MM.1S (cell line): ENCODE results near the gene APRT.

Source experiments
- DNase-seq: peaks from one replicate; pipeline ENCODE4 v3.0.0-alpha.2; 2015
- H2AFZ ChIP-seq: fragments of 300-600 bp; sonication (generic); 2 replicates; pipeline ENCODE4 v1.6.0; 2016; ENCODE audit warnings: antibody characterized with exemption, low read length
- H3F3A ChIP-seq: fragments of 300-600 bp; sonication (generic); 2 replicates; pipeline ENCODE4 v1.6.1; 2016; ENCODE audit warnings: mild to moderate bottlenecking, antibody characterized with exemption, low read length, moderate library complexity, mixed read lengths; ENCODE audit not compliant: insufficient read depth
- H3K27ac ChIP-seq: fragments of 300-600 bp; sonication (generic); 2 replicates; pipeline ENCODE4 v1.5.1; 2016; ENCODE audit warnings: mild to moderate bottlenecking, low read length
- H3K27me3 ChIP-seq: fragments of 300-600 bp; sonication (generic); replicated peaks from 2 replicates; pipeline ENCODE4 v1.6.0; 2016; ENCODE audit warnings: low read length; ENCODE audit not compliant: insufficient read depth
- H3K36me3 ChIP-seq: fragments of 300-600 bp; sonication (generic); replicated peaks from 2 replicates; pipeline ENCODE4 v1.6.1; 2016; ENCODE audit warnings: mild to moderate bottlenecking, low read length, mixed read lengths; ENCODE audit not compliant: insufficient read depth
- H3K4me1 ChIP-seq: fragments of 300-600 bp; sonication (generic); 2 replicates; pipeline ENCODE4 v1.6.1; 2016; ENCODE audit warnings: low read length, mixed read lengths
- H3K4me2 ChIP-seq: fragments of 300-600 bp; sonication (generic); 2 replicates; pipeline ENCODE4 v1.6.0; 2016; ENCODE audit warnings: low read depth, low read length
- H3K4me3 ChIP-seq: fragments of 300-600 bp; sonication (generic); 2 replicates; pipeline ENCODE4 v1.5.1; 2016; ENCODE audit warnings: low read length, mixed read lengths
- H3K79me2 ChIP-seq: fragments of 300-600 bp; sonication (generic); 2 replicates; pipeline ENCODE4 v1.6.1; 2016; ENCODE audit warnings: mixed run types, low read length, mixed read lengths
- H3K9ac ChIP-seq: fragments of 300-600 bp; sonication (generic); 2 replicates; pipeline ENCODE4 v1.6.1; 2016; ENCODE audit warnings: low read length, mixed read lengths
- H3K9me2 ChIP-seq: fragments of 300-600 bp; sonication (generic); replicated peaks from 2 replicates; pipeline ENCODE4 v1.6.1; 2016; ENCODE audit warnings: mild to moderate bottlenecking, low read length, mixed read lengths; ENCODE audit not compliant: insufficient read depth
- H3K9me3 ChIP-seq: fragments of 300-600 bp; sonication (generic); replicated peaks from 2 replicates; pipeline ENCODE4 v1.6.1; 2016; ENCODE audit warnings: mild to moderate bottlenecking, low read length, mixed read lengths; ENCODE audit not compliant: insufficient read depth
- H4K20me1 ChIP-seq: fragments of 300-600 bp; sonication (generic); 2 replicates; pipeline ENCODE4 v1.6.1; 2016; ENCODE audit warnings: mild to moderate bottlenecking, low read length, moderate library complexity, mixed read lengths; ENCODE audit not compliant: insufficient read depth
- CTCF ChIP-seq: fragments of 300-600 bp; sonication (generic); IDR thresholded peaks from 2 replicates; pipeline ENCODE4 v1.5.1; 2016; ENCODE audit warnings: antibody characterized with exemption, low read length, mixed read lengths
- EZH2 ChIP-seq: fragments of 300-600 bp; sonication (generic); optimal IDR thresholded peaks from 2 replicates; pipeline ENCODE3; 2017; ENCODE audit warnings: low read depth, mild to moderate bottlenecking, antibody characterized with exemption, low read length, mixed read lengths
- EZH2phosphoT487 ChIP-seq: fragments of 300-600 bp; sonication (generic); IDR thresholded peaks from 2 replicates; pipeline ENCODE4 v1.6.1; 2018; ENCODE audit warnings: antibody characterized with exemption, low read length

The APRT gene

DNA sequence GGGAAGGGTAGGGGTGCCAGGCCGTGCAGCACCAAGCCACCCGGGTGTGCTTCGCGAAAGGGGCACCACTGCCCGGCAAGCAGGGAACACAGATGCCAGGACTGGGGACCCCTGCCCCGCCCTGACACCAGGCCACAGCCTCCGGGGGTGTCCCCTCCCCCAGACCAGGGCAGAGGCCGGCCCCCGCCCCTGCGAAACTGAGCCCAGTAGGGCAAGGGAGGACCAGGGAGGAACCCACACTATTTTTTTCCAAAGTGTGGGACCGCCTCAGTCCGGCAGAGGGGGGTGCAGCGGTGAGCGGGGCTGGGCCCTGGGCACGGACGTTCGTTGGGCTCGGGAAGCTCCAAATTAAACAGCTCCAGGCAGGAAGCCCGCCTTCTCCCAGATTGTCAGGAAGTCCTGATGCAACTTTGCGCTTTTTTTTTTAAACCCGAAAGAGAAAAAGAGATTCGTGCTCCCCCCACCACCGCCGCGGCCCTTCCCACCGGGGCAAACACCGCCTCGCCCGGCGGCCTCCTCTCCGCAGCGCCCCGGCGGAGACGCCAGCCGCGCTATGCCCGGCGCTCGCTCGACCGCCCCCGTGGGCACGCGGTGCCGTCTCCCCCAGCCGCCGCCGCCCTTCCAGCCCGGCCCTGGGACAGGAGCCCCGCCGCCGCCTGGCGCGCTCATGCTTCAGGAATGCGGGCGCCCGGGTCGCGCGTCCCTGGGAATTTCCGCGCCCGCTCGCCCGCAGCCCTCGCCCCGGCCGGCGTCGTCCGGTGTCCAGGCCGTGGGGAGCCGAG, 27.5 kb downstream of the APRT start:
- Histone ChIP-seq H3K9me2 (no peaks in the 10 kb centered on the region), H3K4me3 (peak overlapping the region; percentile 77), H4K20me1 (no peaks in the 10 kb centered on the region), H3K9ac (peak overlapping the region; percentile 77), H3K4me1 (peaks cover 16% of the 10 kb centered on the region; the same call in 1 of the 2 replicates), H3K79me2 (peaks cover 54% of the 10 kb centered on the region), H3F3A (peaks cover 21% of the 10 kb centered on the region), H3K36me3 (no peaks in the 10 kb centered on the region), H3K27me3 (no peaks in the 10 kb centered on the region), H3K9me3 (no peaks in the 10 kb centered on the region), H3K4me2 (peak overlapping the region; percentile 89), H2AFZ (no peak overlapping the region), H3K27ac (peak overlapping the region; percentile 88; the same call in 1 of the 2 replicates)
- TF ChIP-seq EZH2 (no peak), EZH2phosphoT487 (no peak), CTCF (peak; percentile 38)
- peak; percentile 35 for DNase-seq

- no peaks in the 10 kb centered on the region for H3K9me2 ChIP-seq
- H4K20me1 ChIP-seq, result no peaks in the 10 kb centered on the region
- no peaks in the 10 kb centered on the region for H3K27me3 ChIP-seq
- DNase-seq, result peak; percentile 7
- peak overlapping the region; percentile 89 for H3K4me2 ChIP-seq
- H3K4me1 ChIP-seq, result peaks cover 16% of the 10 kb centered on the region; the same call in 1 of the 2 replicates
- TF ChIP-seq EZH2, result no peak
- TF ChIP-seq CTCF, result no peak
- no peak for TF ChIP-seq EZH2phosphoT487
- H3F3A ChIP-seq, result peaks cover 21% of the 10 kb centered on the region
- H3K9me3 ChIP-seq, result no peaks in the 10 kb centered on the region
- no peaks in the 10 kb centered on the region for H3K36me3 ChIP-seq
- peak overlapping the region; percentile 88 for H3K27ac ChIP-seq
- peak overlapping the region; percentile 77 for H3K4me3 ChIP-seq
- H3K79me2 ChIP-seq, result peaks cover 62% of the 10 kb centered on the region
- peak overlapping the region; percentile 77 for H3K9ac ChIP-seq
- H2AFZ ChIP-seq, result no peak overlapping the region
These were observed 28.2 kb downstream of the APRT start for GRCh38 chr16:88783391-88784073.

DNA sequence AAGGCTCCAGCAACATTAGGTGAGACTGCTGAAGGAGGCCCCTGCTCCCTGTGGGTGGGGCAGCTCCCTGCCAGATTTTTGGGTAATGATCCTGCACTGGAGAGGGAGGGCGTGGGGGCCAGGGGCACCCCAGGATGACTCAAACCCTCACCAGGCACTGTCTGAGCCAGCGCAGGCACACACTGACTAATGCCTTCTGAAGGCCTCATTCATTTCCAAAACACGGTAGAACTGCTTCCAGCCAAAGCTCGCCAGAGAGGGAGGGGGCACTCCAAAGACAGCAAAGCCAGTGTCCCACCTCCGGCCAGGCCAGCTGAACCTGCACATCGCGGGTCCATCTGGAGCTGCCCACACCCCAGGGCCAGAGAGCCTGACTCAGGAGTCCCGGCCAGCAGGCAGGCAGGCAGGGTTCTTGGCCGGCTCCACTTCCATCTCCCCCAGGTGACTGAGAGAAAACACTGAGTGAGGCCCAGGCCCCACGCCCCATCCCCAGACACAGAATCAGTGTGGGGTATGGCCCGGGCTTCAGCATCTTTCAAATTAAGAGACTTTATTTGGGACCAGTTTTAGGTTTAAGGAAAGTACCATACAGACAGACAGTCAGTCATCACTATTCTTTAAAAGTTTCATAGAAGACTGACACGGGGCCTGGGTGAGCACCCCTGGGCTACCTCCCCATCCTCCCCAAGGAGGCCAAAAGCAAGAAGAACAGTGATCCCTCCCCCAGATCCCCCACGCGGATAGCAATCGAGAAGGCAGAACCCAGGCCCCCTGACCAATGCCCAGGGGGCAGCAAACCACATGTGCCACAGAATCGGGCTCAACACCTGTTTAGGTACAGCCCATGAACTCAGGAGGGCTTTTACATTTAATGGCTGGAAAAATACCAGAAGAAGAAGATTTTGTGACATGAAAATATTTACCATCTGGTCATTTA, 29.0 kb downstream of the APRT start:
- Histone ChIP-seq H3K27ac (peak overlapping the region; percentile 88; the same call in 1 of the 2 replicates), H4K20me1 (no peaks in the 10 kb centered on the region), H3F3A (peaks cover 21% of the 10 kb centered on the region), H3K79me2 (peaks cover 70% of the 10 kb centered on the region), H3K9me2 (no peaks in the 10 kb centered on the region), H3K9me3 (no peaks in the 10 kb centered on the region), H2AFZ (no peak overlapping the region), H3K36me3 (no peaks in the 10 kb centered on the region), H3K4me1 (peaks cover 16% of the 10 kb centered on the region; the same call in 1 of the 2 replicates), H3K27me3 (no peaks in the 10 kb centered on the region), H3K4me2 (peak overlapping the region; percentile 89), H3K9ac (peak overlapping the region; percentile 77), H3K4me3 (peak overlapping the region; percentile 77)
- no peak for DNase-seq
- no peak for TF ChIP-seq EZH2phosphoT487
- no peak for TF ChIP-seq CTCF
- TF ChIP-seq EZH2, result no peak
